DND-41 (cell line): ENCODE measurements around the gene ATP1A3.

Source experiments
- ATAC-seq: fragments of 200-7000 bp; cut with Tn5 transposase; 3 replicates; pipeline ENCODE4 v1.9.1; 2021; ENCODE audit warnings: low read depth; ENCODE audit not compliant: insufficient read depth
- DNase-seq: peaks from one replicate; pipeline ENCODE4 v3.0.0-alpha.2; 2020
- H2AFZ ChIP-seq: 2 replicates; pipeline ENCODE4 v1.6.0; 2012; ENCODE audit warnings: low read depth, low read length
- H3K27ac ChIP-seq: 2 replicates; pipeline ENCODE4 v1.5.1; 2012; ENCODE audit warnings: low read length, inconsistent platforms
- H3K27me3 ChIP-seq: fragments of 200-600 bp; sonication (generic); 2 replicates; pipeline ENCODE4 v1.6.0; 2012; ENCODE audit warnings: low read length, mild to moderate bottlenecking, inconsistent platforms; ENCODE audit not compliant: insufficient read depth, poor library complexity
- H3K36me3 ChIP-seq: 2 replicates; pipeline ENCODE4 v1.5.1; 2012; ENCODE audit warnings: low read length, inconsistent platforms; ENCODE audit not compliant: insufficient read depth
- H3K4me1 ChIP-seq: 2 replicates; pipeline ENCODE4 v1.5.1; 2012; ENCODE audit warnings: mild to moderate bottlenecking, low read length; ENCODE audit not compliant: insufficient read depth
- H3K4me2 ChIP-seq: 2 replicates; pipeline ENCODE4 v1.6.0; 2012; ENCODE audit warnings: mild to moderate bottlenecking, moderate library complexity, low read length, inconsistent platforms; ENCODE audit not compliant: insufficient read depth
- H3K4me3 ChIP-seq, 2 experiments: fragments of 200-600 bp in 1 of 2; shearing (Covaris generic) in 1 of 2; 2 replicates each; pipeline ENCODE4 v1.5.1; 2012 to 2016; ENCODE audit warnings: inconsistent platforms in 2 of 2, low read length in 2 of 2, mild to moderate bottlenecking in 2 of 2, low read depth in 1 of 2, moderate library complexity in 1 of 2
- H3K79me2 ChIP-seq: 2 replicates; pipeline ENCODE4 v1.6.0; 2012; ENCODE audit warnings: low read length, inconsistent platforms; ENCODE audit not compliant: insufficient read depth
- H3K9ac ChIP-seq: 2 replicates; pipeline ENCODE4 v1.6.0; 2012; ENCODE audit warnings: low read depth, mild to moderate bottlenecking, inconsistent platforms, low read length, moderate library complexity
- H3K9me3 ChIP-seq: 2 replicates; pipeline ENCODE4 v1.5.1; 2012; ENCODE audit warnings: low read length, moderate library complexity, mild to moderate bottlenecking, inconsistent platforms; ENCODE audit not compliant: insufficient read depth, severe bottlenecking
- H4K20me1 ChIP-seq: 2 replicates; pipeline ENCODE4 v1.6.0; 2012; ENCODE audit warnings: low read length; ENCODE audit not compliant: insufficient read depth
- EZH2 ChIP-seq: IDR thresholded peaks from 3 replicates; pipeline ENCODE4 v1.6.1; 2012; ENCODE audit warnings: borderline replicate concordance, low read depth, mild to moderate bottlenecking, moderate library complexity, low read length, inconsistent platforms; ENCODE audit not compliant: severe bottlenecking
- TF ChIP-seq, protein P1 (sequence below): IDR thresholded peaks from 2 replicates; pipeline ENCODE4 v1.5.1; 2012; ENCODE audit warnings: borderline replicate concordance, low read length, moderate library complexity, mild to moderate bottlenecking; ENCODE audit not compliant: poor library complexity, severe bottlenecking; ENCODE audit errors: extremely low read depth

The ATP1A3 gene

GRCh38 chr19:42023121-42023942 is 29.3 kb upstream of the ATP1A3 start:
- Histone ChIP-seq H3K4me2 (no peak overlapping the region), H3K4me3 (no peak overlapping the region), H3K4me1 (peaks cover 24% of the 10 kb centered on the region), H3K27ac (no peak overlapping the region), H2AFZ (no peak overlapping the region), H4K20me1 (no peaks in the 10 kb centered on the region), H3K79me2 (no peaks in the 10 kb centered on the region), H3K9me3 (no peaks in the 10 kb centered on the region), H3K27me3 (no peaks in the 10 kb centered on the region), H3K9ac (no peak overlapping the region), H3K36me3 (no peaks in the 10 kb centered on the region)
- ATAC-seq (0 out of 3 replicates have a peak, but pooled peaks have one; percentile 40), DNase-seq (peak; percentile 34)
- TF ChIP-seq, protein P1, sequence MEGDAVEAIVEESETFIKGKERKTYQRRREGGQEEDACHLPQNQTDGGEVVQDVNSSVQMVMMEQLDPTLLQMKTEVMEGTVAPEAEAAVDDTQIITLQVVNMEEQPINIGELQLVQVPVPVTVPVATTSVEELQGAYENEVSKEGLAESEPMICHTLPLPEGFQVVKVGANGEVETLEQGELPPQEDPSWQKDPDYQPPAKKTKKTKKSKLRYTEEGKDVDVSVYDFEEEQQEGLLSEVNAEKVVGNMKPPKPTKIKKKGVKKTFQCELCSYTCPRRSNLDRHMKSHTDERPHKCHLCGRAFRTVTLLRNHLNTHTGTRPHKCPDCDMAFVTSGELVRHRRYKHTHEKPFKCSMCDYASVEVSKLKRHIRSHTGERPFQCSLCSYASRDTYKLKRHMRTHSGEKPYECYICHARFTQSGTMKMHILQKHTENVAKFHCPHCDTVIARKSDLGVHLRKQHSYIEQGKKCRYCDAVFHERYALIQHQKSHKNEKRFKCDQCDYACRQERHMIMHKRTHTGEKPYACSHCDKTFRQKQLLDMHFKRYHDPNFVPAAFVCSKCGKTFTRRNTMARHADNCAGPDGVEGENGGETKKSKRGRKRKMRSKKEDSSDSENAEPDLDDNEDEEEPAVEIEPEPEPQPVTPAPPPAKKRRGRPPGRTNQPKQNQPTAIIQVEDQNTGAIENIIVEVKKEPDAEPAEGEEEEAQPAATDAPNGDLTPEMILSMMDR: peak; percentile 52
- TF ChIP-seq EZH2: no peak

GRCh38 chr19:42022616-42023015 is 28.6 kb upstream of the ATP1A3 start:
- DNase-seq (no peak), ATAC-seq (no peak)
- Histone ChIP-seq H3K27ac (no peak overlapping the region), H3K79me2 (no peaks in the 10 kb centered on the region), H3K4me3 (no peak overlapping the region), H3K9me3 (no peaks in the 10 kb centered on the region), H3K36me3 (no peaks in the 10 kb centered on the region), H4K20me1 (no peaks in the 10 kb centered on the region), H3K9ac (no peak overlapping the region), H3K4me2 (no peak overlapping the region), H3K4me1 (peaks cover 24% of the 10 kb centered on the region), H3K27me3 (no peaks in the 10 kb centered on the region), H2AFZ (no peak overlapping the region)
- TF ChIP-seq EZH2: no peak
- TF ChIP-seq, protein P1: no peak

DNA sequence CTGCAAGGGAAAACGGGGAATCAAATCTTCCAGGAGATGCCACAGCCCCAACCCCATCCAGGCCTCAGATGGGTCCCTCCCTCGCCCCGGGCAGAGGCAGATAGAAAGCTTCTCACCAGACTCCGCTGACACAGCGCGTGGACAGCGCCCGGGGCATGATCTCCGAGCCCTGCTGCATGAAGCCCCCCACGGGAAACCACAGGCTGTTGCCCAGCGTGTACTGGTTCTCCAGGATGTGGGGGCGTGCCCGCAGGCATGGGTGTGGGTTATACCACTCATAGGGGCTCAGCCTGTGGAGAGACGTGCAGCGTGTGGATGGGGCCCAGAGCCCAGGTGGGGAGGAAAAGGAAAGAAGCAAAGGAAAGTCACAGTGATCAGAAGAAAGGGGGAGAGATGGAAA is 27.2 kb upstream of the ATP1A3 start:
- TF ChIP-seq, protein P1: no peak
- no peak for TF ChIP-seq EZH2
- Histone ChIP-seq H4K20me1 (no peaks in the 10 kb centered on the region), H3K27me3 (no peaks in the 10 kb centered on the region), H2AFZ (no peak overlapping the region), H3K4me2 (no peak overlapping the region), H3K79me2 (no peaks in the 10 kb centered on the region), H3K9me3 (no peaks in the 10 kb centered on the region), H3K27ac (peak overlapping the region; percentile 6; the same call in 1 of the 2 replicates), H3K4me3 (no peak overlapping the region), H3K4me1 (peaks cover 24% of the 10 kb centered on the region), H3K36me3 (no peaks in the 10 kb centered on the region), H3K9ac (0 out of 2 replicates have a peak overlapping the region, but pooled peaks have one; percentile 14)
- ATAC-seq (peak; percentile 87), DNase-seq (peak; percentile 68)
